K562 (cell line): Measurements from ENCODE around the gene CLDN5. TPM values are rescaled to one million over a fixed set of nuclear protein-coding genes. Genes with fewer than 3 reads are reported as not detected.

ENCODE experiments used
- ATAC-seq: fragments of 200-7000 bp; cut with Tn5 transposase; 3 replicates; pipeline ENCODE4 v1.9.1; 2020; ENCODE audit warnings: moderate library complexity
- BruUV-seq: library from RNA; stranded (reverse); fragments of 400-500 nt; replicated peaks from 2 replicates; lab custom pipeline; 2021; lab: Mats Ljungman, UMichigan
- CTCF ChIA-PET: fragments of 300-600 bp; formaldehyde crosslinking; extraction: SDS; loops from one replicate; lab custom pipeline; 2021; ENCODE audit warnings: low intra/inter-chr PET ratio; lab: Yijun Ruan, JAX
- POLR2A ChIA-PET: fragments of 300-600, 350-650 bp; sonication (Branson Sonifier 250); formaldehyde crosslinking; extraction: SDS; loops from one replicate; lab custom pipeline; 2021; ENCODE audit warnings: antibody characterized with exemption, inconsistent platforms; lab: Yijun Ruan, JAX
- DNase-seq, 4 experiments: peaks; one replicate each; pipeline versions ENCODE4 v3.0.0 to v3.0.0-alpha.2; 2011 to 2018; ENCODE audit warnings: low spot score in 3 of 4, mixed read lengths in 3 of 4; ENCODE audit errors: extremely low read depth in 1 of 4
- FAIRE-seq: peaks from 2 replicates; lab custom pipeline; 2011; peaks lifted over from hg19 to GRCh38; lab: Jason Lieb, UNC
- H2AFZ ChIP-seq: 2 replicates; pipeline ENCODE4 v1.6.0; 2011; ENCODE audit warnings: low read depth, low read length, control low read depth, inconsistent platforms
- H3K27ac ChIP-seq: fragments of 200-600 bp; 3 replicates; pipeline ENCODE4 v1.8.0; 2011; ENCODE audit warnings: low read depth, mild to moderate bottlenecking, control low read depth, inconsistent platforms, low read length, moderate library complexity, mixed read lengths; ENCODE audit errors: extremely low read depth
- H3K27me3 ChIP-seq, 2 experiments: fragments of 300-600 bp in 1 of 2; 2 replicates in 1 of 2; 3 replicates in 1 of 2; pipeline versions ENCODE4 v1.6.0 to v1.8.0; 2011; ENCODE audit warnings: inconsistent platforms in 2 of 2, low read length in 2 of 2, mild to moderate bottlenecking in 1 of 2, mixed read lengths in 1 of 2, moderate library complexity in 1 of 2; ENCODE audit not compliant: control insufficient read depth in 2 of 2, insufficient read depth in 2 of 2
- H3K36me3 ChIP-seq: fragments of 300-600 bp; 3 replicates; pipeline ENCODE4 v1.8.0; 2011; ENCODE audit warnings: mild to moderate bottlenecking, low read length, inconsistent platforms; ENCODE audit not compliant: control insufficient read depth, insufficient read depth
- H3K4me1 ChIP-seq, 2 experiments: fragments of 200-600 bp in 1 of 2; replicated peaks in 1 of 2; 2 replicates in 1 of 2; 3 replicates in 1 of 2; pipeline versions ENCODE4 v1.5.1 to v1.8.0; 2011; ENCODE audit warnings: inconsistent platforms in 2 of 2, low read length in 2 of 2, mild to moderate bottlenecking in 1 of 2, mixed read lengths in 1 of 2, moderate library complexity in 1 of 2; ENCODE audit not compliant: control insufficient read depth in 2 of 2, insufficient read depth in 2 of 2
- H3K4me2 ChIP-seq: 2 replicates; pipeline ENCODE4 v1.6.1; 2011; ENCODE audit warnings: low read length, control low read depth, inconsistent platforms, mixed read lengths; ENCODE audit not compliant: insufficient read depth
- H3K4me3 ChIP-seq: fragments of 200-600 bp; sonication (generic), shearing (Covaris generic); 2 replicates; pipeline ENCODE4 v1.5.1; 2016; ENCODE audit warnings: control low read depth, inconsistent platforms
- H3K79me2 ChIP-seq: fragments of 200-600 bp; 3 replicates; pipeline ENCODE4 v1.8.0; 2011; ENCODE audit warnings: low read length, inconsistent platforms; ENCODE audit not compliant: control insufficient read depth, insufficient read depth
- H3K9ac ChIP-seq, 2 experiments: 2 replicates each; pipeline versions ENCODE4 v1.6.0 to v1.6.1; 2011; ENCODE audit warnings: low read depth in 2 of 2, low read length in 2 of 2, control low read depth in 1 of 2, inconsistent platforms in 1 of 2, mild to moderate bottlenecking in 1 of 2, mixed read lengths in 1 of 2; ENCODE audit not compliant: insufficient read depth in 1 of 2
- H3K9me1 ChIP-seq: one replicate; pipeline ENCODE4 v1.6.0; 2011; ENCODE audit warnings: inconsistent platforms, mild to moderate bottlenecking, low read length, moderate library complexity; ENCODE audit not compliant: control insufficient read depth, insufficient read depth
- H3K9me3 ChIP-seq: replicated peaks from 2 replicates; pipeline ENCODE4 v1.5.1; 2011; ENCODE audit warnings: low read depth, low read length, inconsistent platforms; ENCODE audit not compliant: control insufficient read depth, insufficient read depth
- H4K20me1 ChIP-seq: replicated peaks from 2 replicates; pipeline ENCODE4 v1.6.1; 2011; ENCODE audit warnings: low read length, inconsistent platforms, mixed read lengths; ENCODE audit not compliant: control insufficient read depth, insufficient read depth
- EWSR1 ChIP-seq: fragments of 450-650 bp; IDR thresholded peaks from 2 replicates; pipeline ENCODE4 v1.6.1; 2018; ENCODE audit warnings: borderline replicate concordance, mild to moderate bottlenecking, low read depth, moderate library complexity; ENCODE audit not compliant: partially characterized antibody
- HSF4 ChIP-seq: fragments of 250-450 bp; sonication (Bioruptor Pico); IDR thresholded peaks from 2 replicates; pipeline ENCODE4 v2.1.2; 2022; ENCODE audit warnings: mild to moderate bottlenecking, moderate library complexity, borderline replicate concordance
- NFATC3 ChIP-seq: fragments of 450-650 bp; IDR thresholded peaks from 2 replicates; pipeline ENCODE4 v1.6.1; 2017; ENCODE audit warnings: mild to moderate bottlenecking
- PCBP2 ChIP-seq: fragments of 200-400 bp; formaldehyde crosslinking; IDR thresholded peaks from 2 replicates; pipeline ENCODE4 v1.6.1; 2018; ENCODE audit warnings: low read length, low read depth, mild to moderate bottlenecking, moderate library complexity; ENCODE audit not compliant: poor library complexity, severe bottlenecking
- PHTF2 ChIP-seq: fragments of 250-450 bp; sonication (Bioruptor Pico); IDR thresholded peaks from 2 replicates; pipeline ENCODE4 v1.5.0; 2021; ENCODE audit warnings: mild to moderate bottlenecking
- RBM14 ChIP-seq: fragments of 200-400 bp; formaldehyde crosslinking; IDR thresholded peaks from 2 replicates; pipeline ENCODE4 v1.6.1; 2018; ENCODE audit warnings: low read depth, mild to moderate bottlenecking, low read length, moderate library complexity, borderline replicate concordance; ENCODE audit not compliant: insufficient read depth
- SMAD2 ChIP-seq: fragments of 150-350 bp; IDR thresholded peaks from 2 replicates; pipeline ENCODE4 v1.6.1; 2014; ENCODE audit warnings: low read depth, mild to moderate bottlenecking, low read length
- SP1 ChIP-seq: sonication (generic); formaldehyde crosslinking; IDR thresholded peaks from 2 replicates; pipeline ENCODE4 v1.8.1; 2022; ENCODE audit warnings: mild to moderate bottlenecking, missing genetic modification reagents
- STAT5B ChIP-seq: fragments of 250-450 bp; sonication (Bioruptor Pico); IDR thresholded peaks from 2 replicates; pipeline ENCODE4 v1.8.0; 2021; ENCODE audit warnings: mild to moderate bottlenecking, inconsistent platforms
- XRCC4 ChIP-seq: IDR thresholded peaks from one replicate; pipeline ENCODE4 v1.6.1; 2011; ENCODE audit not compliant: insufficient read depth, insufficient read length; ENCODE audit errors: extremely low read depth
- ZC3H11A ChIP-seq: IDR thresholded peaks from 2 replicates; pipeline ENCODE4 v1.6.1; 2012; ENCODE audit warnings: low read depth, low read length, improper control_type of control experiment
- ZFX ChIP-seq: sonication (generic); formaldehyde crosslinking; IDR thresholded peaks from 2 replicates; pipeline ENCODE4 v1.8.0; 2022; ENCODE audit warnings: mild to moderate bottlenecking, missing genetic modification reagents, moderate library complexity
- ZNF165 ChIP-seq: fragments of 250-450 bp; sonication (Bioruptor Pico); IDR thresholded peaks from 2 replicates; pipeline ENCODE4 v1.4.0; 2020; ENCODE audit warnings: borderline replicate concordance
- ZNF253 ChIP-seq: fragments of 250-450 bp; sonication (Bioruptor Pico); conservative IDR thresholded peaks from 2 replicates; pipeline ENCODE4 v1.6.1; 2021; ENCODE audit warnings: mild to moderate bottlenecking
- ZNF561 ChIP-seq: fragments of 450-650 bp; formaldehyde crosslinking; conservative IDR thresholded peaks from 2 replicates; pipeline ENCODE4 v1.4.0; 2020; ENCODE audit warnings: mild to moderate bottlenecking, moderate library complexity
- ZNF696 ChIP-seq: fragments of 250-450 bp; sonication (Bioruptor Pico); conservative IDR thresholded peaks from 2 replicates; pipeline ENCODE4 v1.4.0; 2020; ENCODE audit warnings: mild to moderate bottlenecking, moderate library complexity
- ZNF707 ChIP-seq: fragments of 250-450 bp; sonication (Bioruptor Pico); conservative IDR thresholded peaks from 2 replicates; pipeline ENCODE4 v1.8.0; 2022; ENCODE audit warnings: inconsistent platforms, mild to moderate bottlenecking, moderate library complexity
- WGBS: fragments of 100-300 bp; shearing (Covaris generic); methylation state at CpG from one replicate; pipeline ENCODE4 v1.1.6; 2016; ENCODE audit warnings: low coverage, mixed read lengths; ENCODE audit not compliant: insufficient coverage; ENCODE audit errors: missing lambda C conversion rate; 5-methylcytosine and 5-hydroxymethylcytosine counted together
- in situ Hi-C: fragments of 300-500 bp; cut with MboI; formaldehyde crosslinking; loops from 4 replicates; pipeline ENCODE4 v1.15.0; 2018; ENCODE audit warnings: inconsistent platforms, mixed read lengths
- intact Hi-C: fragments of 100-400 bp; cut with micrococcal nuclease; formaldehyde crosslinking; loops from 2 replicates; pipeline ENCODE4 v1.14.2; 2022
- polyA plus RNA-seq, 8 experiments: library from polyadenylated mRNA; depleted of rRNA in 4 of 8; stranded (reverse) in 5 of 8; unstranded in 3 of 8; fragments of >200 nt; fragmentation: Nextera tagmentation in 2 of 8; fragmentation: Illumina TruSeq in 1 of 8; extraction: Ambion mirVana in 2 of 8; extraction: Trizol in 1 of 8; gene quantifications; 2 replicates each; pipeline versions ENCODE4 v1.2.1 to v1.2.3, GENCODE V29; 2011 to 2014; ENCODE audit warnings: inconsistent platforms in 1 of 8, missing spikeins in 1 of 8
- total RNA-seq, 7 experiments: library from RNA; depleted of rRNA in 6 of 7; stranded (reverse); fragments of >200 nt in 6 of 7; fragmentation: Illumina TruSeq in 2 of 7; extraction: Trizol in 2 of 7; gene quantifications; 2 replicates each; pipeline versions ENCODE4 v1.2.1 to v1.2.3, GENCODE V29; 2011 to 2021; ENCODE audit warnings: low replicate concordance in 1 of 7
- TF ChIP-seq, protein P1 (sequence below): IDR thresholded peaks from 2 replicates; pipeline ENCODE4 v1.6.1; 2014; ENCODE audit warnings: antibody characterized with exemption
- TF ChIP-seq, protein P2 (sequence below): fragments of 250-450 bp; sonication (Bioruptor Pico); IDR thresholded peaks from 2 replicates; pipeline ENCODE4 v1.4.0; 2020; ENCODE audit warnings: mild to moderate bottlenecking, moderate library complexity

CLDN5 gene
- total and polyA plus RNA-seq, 9 of the 15 experiments (the other 6 are each of a cell fraction or from before 2014, with no cell fraction given) = 0.20 TPM; not detected in 8

DNA sequence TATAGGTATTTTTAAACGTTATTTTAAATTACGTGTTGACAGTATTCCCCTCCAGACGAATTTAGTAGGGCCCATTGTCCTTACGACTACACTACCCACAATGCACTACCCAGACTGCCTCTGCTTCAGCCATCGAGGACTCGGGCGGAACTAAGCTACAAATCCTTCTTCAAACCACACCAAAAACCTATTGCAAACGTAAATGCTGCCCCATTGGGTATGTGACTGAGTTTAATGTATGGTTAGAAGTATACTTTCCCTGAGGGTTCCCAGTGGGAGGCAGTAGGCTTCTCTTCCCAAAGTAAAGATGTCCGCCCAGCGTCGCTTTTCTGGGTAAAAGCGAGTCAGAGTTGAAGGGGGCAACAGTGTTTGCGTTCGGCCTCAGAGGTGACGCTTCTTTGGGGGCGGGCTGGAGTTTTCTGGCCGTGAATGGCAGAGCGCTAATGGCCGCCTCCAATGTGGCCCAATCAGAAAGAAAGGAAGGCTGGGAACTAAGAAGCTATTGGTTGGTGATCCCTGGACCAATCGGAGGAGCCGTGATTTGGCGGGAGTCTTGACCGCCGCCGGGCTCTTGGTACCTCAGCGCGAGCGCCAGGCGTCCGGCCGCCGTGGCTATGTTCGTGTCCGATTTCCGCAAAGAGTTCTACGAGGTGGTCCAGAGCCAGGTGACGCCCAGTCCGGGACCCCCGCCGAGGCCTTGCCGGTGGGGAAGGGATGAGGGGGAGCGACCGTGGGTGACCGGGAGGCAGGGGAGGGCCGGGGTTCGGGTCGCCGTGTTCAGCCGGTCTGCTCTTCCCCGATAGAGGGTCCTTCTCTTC, 44.6 kb downstream of the CLDN5 start, which contains the start of gene CDC45:
TSS of gene CDC45 (plus strand) at position 566 of the 818 bp plus-strand sequence. CDS start at position 615, 49 bp downstream.
- under 1% methylated on average over 50 of the region's 50 CpGs for WGBS
- intact Hi-C loops = loop anchor here (1.0 to 5.0 kb wide), 9 partner anchors 32 to 357 kb away; partner anchors contain the start of genes C22orf39, DGCR2, ESS2 and MRPL40
- TF ChIP-seq PCBP2 (no peak), ZNF696 (CRISPR knock-in tag) (0 out of 2 replicates have a peak, but pooled peaks have one; percentile 7), PHTF2 (CRISPR knock-in tag) (peak; percentile 82; the same call in 1 of the 2 replicates), ZNF253 (0 out of 2 replicates have a peak, but pooled peaks have one; percentile 31), STAT5B (CRISPR knock-in tag) (no peak), ZC3H11A (peak; percentile 38), SP1 (CRISPR knock-in tag) (no peak), EWSR1 (no peak), SMAD2 (no peak), RBM14 (0 out of 2 replicates have a peak, but pooled peaks have one; percentile 96), ZNF165 (CRISPR knock-in tag) (peak; percentile 93), NFATC3 (no peak), HSF4 (CRISPR knock-in tag) (no peak), ZNF707 (CRISPR knock-in tag) (peak; percentile 60; the same call in 1 of the 2 replicates), ZFX (CRISPR knock-in tag) (no peak), ZNF561 (peak; percentile 88), XRCC4 (no peak)
- TF ChIP-seq, protein P1, sequence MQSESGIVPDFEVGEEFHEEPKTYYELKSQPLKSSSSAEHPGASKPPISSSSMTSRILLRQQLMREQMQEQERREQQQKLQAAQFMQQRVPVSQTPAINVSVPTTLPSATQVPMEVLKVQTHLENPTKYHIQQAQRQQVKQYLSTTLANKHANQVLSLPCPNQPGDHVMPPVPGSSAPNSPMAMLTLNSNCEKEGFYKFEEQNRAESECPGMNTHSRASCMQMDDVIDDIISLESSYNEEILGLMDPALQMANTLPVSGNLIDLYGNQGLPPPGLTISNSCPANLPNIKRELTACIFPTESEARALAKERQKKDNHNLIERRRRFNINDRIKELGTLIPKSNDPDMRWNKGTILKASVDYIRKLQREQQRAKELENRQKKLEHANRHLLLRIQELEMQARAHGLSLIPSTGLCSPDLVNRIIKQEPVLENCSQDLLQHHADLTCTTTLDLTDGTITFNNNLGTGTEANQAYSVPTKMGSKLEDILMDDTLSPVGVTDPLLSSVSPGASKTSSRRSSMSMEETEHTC = no peak
- TF ChIP-seq, protein P2, sequence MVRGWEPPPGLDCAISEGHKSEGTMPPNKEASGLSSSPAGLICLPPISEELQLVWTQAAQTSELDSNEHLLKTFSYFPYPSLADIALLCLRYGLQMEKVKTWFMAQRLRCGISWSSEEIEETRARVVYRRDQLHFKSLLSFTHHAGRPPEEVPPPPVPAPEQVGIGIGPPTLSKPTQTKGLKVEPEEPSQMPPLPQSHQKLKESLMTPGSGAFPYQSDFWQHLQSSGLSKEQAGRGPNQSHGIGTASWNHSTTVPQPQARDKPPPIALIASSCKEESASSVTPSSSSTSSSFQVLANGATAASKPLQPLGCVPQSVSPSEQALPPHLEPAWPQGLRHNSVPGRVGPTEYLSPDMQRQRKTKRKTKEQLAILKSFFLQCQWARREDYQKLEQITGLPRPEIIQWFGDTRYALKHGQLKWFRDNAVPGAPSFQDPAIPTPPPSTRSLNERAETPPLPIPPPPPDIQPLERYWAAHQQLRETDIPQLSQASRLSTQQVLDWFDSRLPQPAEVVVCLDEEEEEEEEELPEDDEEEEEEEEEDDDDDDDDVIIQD (CRISPR knock-in tag) = peak; percentile 92; the same call in 1 of the 2 replicates

More for the DNA sequence above, 44.6 kb downstream of the CLDN5 start, which contains the start of gene CDC45:
- ChIA-PET CTCF (interaction anchor here (0.6 to 1.5 kb wide), 3 partner anchors 48 to 374 kb away, joined by 3 to 5 read pairs (median 5); partner anchors contain the start of gene HIRA), POLR2A (interaction anchor here (0.5 to 5.4 kb wide), 58 partner anchors 9 to 476 kb away, joined by 3 to 148 read pairs (median 4); partner anchors contain the start of genes C22orf39, DGCR2, ESS2 and HIRA)
- in situ Hi-C loops = no loop called here
- peak within 1 kb of the TSS; percentile 96 to 97 for H3K9ac ChIP-seq
- ATAC-seq = peak; percentile 93
- DNase-seq = peak; percentile 100
- H3K27me3 ChIP-seq = no peaks in the 10 kb centered on the region
- no peaks in the 10 kb centered on the region for H3K9me3 ChIP-seq
- peak; percentile 98 for FAIRE-seq
- peak within 1 kb of the TSS; percentile 99 for H2AFZ ChIP-seq
- H3K4me1 ChIP-seq = peaks cover 7 to 16% of the 10 kb centered on the region in 2 experiments
- peak within 1 kb of the TSS; percentile 70 for H3K4me3 ChIP-seq
- H3K36me3 ChIP-seq = peaks cover 65% of the 10 kb centered on the region
- peak within 1 kb of the TSS; percentile 97 for H3K4me2 ChIP-seq
- H3K27ac ChIP-seq = peak within 1 kb of the TSS; percentile 97
- peaks cover 82% of the 10 kb centered on the region for H3K79me2 ChIP-seq
- H3K9me1 ChIP-seq = no peaks in the 10 kb centered on the region
- peaks cover 28% of the 10 kb centered on the region for H4K20me1 ChIP-seq
- BruUV-seq = no TSS peak
